Regular cardiac myocyte (primary cell): ENCODE results near the gene PCDHA11. TPM values are rescaled to one million over a fixed set of nuclear protein-coding genes. Genes with fewer than 3 reads are reported as not detected.

Source experiments
- total RNA-seq: library from RNA; depleted of rRNA; stranded (reverse); fragments of >200 nt; gene quantifications from 2 replicates; pipeline ENCODE4 v1.2.3, GENCODE V29; 2014

PCDHA11 gene, protein sequence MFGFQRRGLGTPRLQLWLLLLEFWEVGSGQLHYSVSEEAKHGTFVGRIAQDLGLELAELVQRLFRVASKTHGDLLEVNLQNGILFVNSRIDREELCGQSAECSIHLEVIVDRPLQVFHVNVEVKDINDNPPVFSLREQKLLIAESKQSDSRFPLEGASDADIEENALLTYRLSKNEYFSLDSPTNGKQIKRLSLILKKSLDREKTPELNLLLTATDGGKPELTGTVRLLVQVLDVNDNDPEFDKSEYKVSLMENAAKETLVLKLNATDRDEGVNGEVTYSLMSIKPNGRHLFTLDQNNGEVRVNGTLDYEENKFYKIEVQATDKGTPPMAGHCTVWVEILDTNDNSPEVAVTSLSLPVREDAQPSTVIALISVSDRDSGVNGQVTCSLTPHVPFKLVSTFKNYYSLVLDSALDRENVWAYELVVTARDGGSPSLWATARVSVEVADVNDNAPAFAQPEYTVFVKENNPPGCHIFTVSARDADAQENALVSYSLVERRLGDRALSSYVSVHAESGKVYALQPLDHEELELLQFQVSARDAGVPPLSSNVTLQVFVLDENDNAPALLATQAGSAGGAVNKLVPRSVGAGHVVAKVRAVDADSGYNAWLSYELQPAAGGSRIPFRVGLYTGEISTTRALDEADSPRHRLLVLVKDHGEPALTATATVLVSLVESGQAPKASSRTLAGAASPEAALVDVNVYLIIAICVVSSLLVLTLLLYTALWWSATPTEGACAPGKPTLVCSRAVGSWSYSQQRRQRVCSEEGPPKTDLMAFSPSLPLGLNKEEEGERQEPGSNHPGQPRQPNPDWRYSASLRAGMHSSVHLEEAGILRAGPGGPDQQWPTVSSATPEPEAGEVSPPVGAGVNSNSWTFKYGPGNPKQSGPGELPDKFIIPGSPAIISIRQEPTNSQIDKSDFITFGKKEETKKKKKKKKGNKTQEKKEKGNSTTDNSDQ
- total RNA-seq = under 0.01 and 0.28 TPM in 2 replicates

DNA sequence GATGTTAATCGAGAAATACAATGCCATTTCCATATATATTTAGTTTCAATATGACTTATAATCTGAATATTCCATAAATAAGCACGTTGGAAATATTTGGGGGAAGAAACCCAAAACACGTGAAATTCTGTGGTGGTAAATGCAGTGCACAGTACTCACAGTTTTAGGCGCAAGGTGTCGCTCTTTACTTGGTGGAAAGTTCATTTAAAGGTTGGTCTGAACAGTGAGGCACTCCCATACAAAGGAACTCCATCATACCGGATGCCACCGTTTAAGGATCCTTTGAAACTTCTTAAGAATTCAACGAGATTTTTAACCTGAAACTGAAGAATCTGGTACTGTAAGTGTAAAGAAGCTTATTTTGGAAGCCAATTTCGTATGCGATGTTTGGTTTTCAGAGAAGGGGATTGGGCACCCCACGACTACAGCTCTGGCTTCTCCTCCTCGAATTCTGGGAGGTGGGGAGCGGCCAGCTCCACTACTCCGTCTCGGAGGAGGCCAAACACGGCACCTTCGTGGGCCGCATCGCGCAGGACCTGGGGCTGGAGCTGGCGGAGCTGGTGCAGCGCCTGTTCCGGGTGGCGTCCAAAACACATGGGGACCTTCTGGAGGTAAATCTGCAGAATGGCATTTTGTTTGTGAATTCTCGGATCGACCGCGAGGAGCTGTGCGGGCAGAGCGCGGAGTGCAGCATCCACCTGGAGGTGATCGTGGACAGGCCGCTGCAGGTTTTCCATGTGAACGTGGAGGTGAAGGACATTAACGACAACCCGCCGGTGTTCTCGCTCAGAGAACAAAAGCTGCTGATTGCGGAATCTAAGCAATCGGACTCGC, at the start of gene PCDHA11:
PCDHA11 (plus strand) TSS at position 237 of the 834 bp plus-strand sequence; CDS start at position 384, 147 bp downstream.

DNA sequence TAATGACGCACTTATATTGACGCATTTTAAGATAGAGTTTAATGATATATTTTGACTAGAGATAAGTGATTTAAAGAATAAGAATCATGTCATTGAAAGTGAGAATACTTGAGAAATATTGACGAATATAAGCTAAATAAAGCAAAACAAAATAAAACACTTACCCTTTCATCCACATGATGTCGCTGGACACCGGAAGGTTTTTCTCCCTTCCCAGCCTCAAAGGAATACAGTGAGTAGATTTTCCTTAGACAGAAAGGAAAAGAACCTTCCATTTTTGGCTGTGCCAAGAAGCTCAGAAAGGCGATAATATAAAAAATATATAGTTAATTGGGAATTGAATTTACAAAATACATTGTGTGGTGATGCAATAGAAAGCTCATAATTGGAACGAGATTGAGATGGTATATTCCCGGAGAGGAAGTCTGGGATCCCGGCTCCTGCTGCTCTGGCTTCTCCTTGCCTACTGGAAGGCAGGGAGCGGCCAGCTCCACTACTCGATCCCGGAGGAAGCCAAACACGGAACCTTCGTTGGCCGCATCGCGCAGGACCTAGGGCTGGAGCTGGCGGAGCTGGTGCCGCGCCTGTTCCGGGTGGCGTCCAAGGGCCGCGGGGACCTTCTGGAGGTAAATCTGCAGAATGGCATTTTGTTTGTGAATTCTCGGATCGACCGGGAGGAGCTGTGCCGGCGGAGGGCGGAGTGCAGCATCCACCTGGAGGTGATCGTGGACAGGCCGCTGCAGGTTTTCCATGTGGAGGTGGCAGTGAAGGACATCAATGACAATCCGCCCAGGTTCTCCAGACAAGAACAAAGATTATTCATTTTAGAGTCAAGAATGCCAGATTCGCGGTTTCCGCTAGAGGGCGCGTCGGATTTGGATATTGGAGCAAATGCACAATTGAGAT, 47.1 kb upstream of the PCDHA11 start, which contains the start of gene PCDHA5:
PCDHA5 (plus strand) TSS at position 239 of the 906 bp plus-strand sequence.

DNA sequence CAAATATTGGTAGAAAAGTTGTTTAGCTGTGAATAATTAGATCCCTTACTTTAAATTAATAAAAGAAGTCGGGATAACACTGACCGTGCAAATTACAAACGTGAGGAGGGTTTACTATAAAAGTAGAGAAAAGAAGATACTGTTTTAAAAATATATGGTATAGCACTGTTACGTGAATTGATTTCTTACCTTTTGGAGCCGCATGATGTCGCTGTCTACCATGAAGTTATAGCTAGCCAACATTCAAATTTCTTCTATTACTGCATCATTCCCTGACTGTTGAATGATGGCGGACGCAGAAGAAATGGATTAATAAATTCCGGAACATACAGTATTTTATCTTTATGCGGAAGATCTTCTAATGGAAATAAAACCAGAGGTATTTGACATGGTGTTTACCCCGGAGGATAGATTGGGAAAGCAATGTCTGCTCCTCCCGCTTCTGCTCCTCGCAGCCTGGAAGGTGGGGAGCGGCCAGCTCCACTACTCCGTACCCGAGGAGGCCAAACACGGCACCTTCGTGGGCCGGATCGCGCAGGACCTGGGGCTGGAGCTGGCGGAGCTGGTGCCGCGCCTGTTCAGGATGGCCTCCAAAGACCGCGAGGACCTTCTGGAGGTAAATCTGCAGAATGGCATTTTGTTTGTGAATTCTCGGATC, 40.9 kb upstream of the PCDHA11 start, which contains the start of gene PCDHA6:
PCDHA6 (plus strand) TSS at position 257 of the 658 bp plus-strand sequence; CDS start at position 389, 132 bp downstream.

DNA sequence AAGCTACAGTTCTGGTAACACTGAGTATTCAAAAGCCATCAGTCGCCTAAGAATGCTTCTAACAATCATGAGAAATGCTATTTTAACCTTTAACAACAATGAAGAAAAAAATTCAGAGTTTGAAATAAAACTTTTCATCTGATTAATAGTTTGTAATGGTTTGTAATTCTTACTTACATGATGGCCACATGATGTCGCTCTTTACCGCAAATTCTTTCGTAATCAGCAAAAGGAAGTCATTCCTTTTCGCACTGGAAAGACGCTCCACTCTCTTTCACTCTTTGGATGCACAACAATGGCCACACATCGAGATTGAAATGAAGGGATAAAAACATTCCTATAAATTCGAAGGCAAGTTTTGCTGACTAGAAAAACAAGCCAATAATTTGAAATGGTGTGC, 34.8 kb upstream of the PCDHA11 start, which contains the start of gene PCDHA7:
PCDHA7 (plus strand) TSS at position 277 of the 400 bp plus-strand sequence; CDS start at position 392, 115 bp downstream.

DNA sequence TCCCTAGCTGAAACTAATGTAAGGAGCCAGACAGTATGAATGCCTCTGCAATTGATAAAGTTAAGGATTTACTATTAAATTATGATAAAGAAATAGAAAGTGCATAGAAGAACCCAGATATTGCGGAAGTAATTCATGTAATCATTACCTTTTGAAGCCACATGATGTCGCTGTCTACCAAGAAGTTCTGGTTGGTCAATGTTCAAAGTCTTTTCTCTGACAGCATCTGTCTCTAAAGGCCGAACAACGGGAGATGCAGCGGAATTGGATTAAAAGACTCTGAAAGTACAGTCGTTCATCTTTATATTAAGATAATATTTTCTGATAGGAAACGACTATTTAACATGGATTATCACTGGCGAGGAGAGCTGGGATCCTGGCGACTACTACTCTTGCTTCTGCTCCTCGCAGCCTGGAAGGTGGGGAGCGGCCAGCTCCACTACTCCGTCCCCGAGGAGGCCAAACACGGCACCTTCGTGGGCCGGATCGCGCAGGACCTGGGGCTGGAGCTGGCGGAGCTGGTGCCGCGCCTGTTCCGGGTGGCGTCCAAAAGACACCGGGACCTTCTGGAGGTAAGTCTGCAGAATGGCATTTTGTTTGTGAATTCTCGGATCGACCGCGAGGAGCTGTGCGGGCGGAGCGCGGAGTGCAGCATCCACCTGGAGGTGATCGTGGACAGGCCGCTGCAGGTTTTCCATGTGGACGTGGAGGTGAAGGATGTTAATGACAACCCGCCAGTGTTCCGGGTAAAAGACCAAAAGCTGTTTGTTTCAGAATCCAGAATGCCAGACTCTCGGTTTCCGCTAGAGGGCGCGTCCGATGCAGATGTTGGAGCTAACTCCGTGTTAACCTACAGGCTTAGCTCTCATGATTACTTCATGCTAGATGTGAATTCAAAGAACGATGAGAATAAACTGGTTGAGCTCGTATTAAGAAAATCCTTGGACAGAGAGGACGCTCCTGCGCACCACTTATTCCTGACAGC, 27.5 kb upstream of the PCDHA11 start, which contains the start of gene PCDHA8:
PCDHA8 (plus strand) TSS at position 210 of the 985 bp plus-strand sequence; CDS start at position 345, 135 bp downstream.

DNA sequence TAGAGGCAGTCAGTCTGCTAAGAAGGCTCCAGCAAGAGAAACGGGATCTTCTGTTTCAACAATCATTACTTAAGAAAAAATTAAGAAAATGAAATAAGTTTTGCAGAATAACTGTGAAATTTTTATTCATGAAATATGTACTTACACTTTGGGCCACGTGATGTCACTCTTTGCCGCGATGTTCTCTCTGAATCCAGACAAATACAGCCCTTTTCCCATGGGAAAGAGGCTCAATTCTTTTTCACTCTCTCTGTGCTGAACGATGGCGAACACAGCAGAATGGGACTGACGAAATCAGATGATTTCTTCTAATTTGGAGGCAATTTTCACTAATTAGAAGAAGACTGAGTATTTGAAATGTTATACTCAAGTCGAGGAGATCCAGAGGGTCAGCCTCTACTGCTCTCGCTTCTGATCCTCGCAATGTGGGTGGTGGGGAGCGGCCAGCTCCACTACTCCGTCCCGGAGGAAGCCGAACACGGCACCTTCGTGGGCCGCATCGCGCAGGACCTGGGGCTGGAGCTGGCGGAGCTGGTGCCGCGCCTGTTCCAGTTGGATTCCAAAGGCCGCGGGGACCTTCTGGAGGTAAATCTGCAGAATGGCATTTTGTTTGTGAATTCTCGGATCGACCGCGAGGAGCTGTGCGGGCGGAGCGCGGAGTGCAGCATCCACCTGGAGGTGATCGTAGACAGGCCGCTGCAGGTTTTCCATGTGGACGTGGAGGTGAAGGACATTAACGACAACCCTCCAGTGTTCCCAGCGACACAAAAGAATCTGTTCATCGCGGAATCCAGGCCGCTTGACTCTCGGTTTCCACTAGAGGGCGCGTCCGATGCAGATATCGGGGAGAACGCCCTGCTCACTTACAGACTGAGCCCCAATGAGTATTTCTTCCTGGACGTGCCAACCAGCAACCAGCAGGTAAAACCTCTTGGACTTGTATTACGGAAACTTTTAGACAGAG, 20.3 kb upstream of the PCDHA11 start, which contains the start of gene PCDHA9:
PCDHA9 (plus strand) TSS at position 244 of the 964 bp plus-strand sequence; CDS start at position 358, 114 bp downstream.

DNA sequence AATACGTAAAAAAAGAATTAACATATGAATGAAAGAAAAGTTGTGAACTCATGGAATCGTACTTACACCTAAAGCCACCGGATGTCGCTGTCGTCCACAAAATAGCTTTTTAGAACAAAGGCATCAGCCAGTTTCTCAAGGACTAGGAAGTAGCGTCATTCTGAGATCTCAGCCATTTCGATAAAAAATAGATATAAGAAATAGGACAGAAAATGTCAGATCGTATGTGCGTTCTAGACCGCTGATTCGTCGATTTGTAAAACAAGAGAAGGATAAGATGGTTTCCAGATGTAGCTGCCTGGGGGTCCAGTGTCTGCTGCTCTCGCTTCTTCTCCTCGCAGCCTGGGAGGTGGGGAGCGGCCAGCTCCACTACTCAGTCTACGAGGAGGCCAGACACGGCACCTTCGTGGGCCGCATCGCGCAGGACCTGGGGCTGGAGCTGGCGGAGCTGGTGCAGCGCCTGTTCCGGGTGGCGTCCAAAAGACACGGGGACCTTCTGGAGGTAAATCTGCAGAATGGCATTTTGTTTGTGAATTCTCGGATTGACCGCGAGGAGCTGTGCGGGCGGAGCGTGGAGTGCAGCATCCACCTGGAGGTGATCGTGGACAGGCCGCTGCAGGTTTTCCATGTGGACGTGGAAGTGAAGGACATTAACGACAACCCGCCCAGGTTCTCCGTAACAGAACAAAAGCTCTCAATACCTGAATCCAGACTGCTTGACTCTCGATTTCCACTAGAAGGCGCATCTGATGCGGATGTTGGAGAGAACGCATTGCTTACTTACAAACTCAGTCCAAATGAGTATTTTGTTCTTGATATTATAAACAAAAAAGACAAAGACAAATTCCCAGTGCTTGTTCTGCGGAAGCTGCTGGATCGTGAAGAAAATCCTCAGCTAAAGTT, 12.7 kb upstream of the PCDHA11 start, which contains the start of gene PCDHA10:
PCDHA10 (plus strand) TSS at position 126 of the 903 bp plus-strand sequence; CDS start at position 278, 152 bp downstream.

DNA sequence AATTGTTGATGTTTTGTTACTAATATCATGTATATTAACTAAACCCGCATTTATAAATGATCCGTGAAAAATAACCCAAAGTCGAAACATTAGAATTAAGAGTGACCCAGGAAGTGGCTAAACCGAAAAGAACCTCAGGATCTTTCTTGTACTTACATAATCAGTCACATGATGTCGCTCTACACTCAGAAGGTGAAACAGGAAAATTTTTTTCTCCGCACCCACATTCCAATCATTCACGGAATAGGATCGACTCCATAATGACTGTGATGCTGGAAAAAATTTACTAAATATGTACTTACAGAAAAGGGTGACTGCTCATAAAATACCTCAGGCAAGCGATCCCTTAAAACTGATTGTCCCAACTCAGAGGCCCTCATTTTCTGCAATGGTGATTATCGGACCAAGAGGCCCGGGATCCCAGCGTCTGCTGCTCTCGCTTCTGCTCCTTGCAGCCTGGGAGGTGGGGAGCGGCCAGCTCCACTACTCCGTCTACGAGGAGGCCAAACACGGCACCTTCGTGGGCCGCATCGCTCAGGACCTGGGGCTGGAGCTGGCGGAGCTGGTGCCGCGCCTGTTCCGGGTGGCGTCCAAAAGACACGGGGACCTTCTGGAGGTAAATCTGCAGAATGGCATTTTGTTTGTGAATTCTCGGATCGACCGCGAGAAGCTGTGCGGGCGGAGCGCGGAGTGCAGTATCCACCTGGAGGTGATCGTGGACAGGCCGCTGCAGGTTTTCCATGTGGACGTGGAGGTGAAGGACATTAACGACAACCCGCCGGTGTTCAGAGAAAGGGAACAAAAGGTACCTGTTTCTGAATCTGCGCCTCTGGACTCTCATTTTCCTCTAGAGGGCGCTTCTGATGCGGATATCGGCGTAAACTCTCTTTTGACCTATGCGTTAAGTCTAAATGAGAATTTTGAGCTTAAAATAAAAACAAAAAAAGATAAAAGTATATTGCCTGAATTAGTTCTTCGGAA, 6.6 kb downstream of the PCDHA11 start, which contains the start of gene PCDHA12:
PCDHA12 (plus strand) TSS at position 224 of the 981 bp plus-strand sequence; CDS start at position 389, 165 bp downstream.

DNA sequence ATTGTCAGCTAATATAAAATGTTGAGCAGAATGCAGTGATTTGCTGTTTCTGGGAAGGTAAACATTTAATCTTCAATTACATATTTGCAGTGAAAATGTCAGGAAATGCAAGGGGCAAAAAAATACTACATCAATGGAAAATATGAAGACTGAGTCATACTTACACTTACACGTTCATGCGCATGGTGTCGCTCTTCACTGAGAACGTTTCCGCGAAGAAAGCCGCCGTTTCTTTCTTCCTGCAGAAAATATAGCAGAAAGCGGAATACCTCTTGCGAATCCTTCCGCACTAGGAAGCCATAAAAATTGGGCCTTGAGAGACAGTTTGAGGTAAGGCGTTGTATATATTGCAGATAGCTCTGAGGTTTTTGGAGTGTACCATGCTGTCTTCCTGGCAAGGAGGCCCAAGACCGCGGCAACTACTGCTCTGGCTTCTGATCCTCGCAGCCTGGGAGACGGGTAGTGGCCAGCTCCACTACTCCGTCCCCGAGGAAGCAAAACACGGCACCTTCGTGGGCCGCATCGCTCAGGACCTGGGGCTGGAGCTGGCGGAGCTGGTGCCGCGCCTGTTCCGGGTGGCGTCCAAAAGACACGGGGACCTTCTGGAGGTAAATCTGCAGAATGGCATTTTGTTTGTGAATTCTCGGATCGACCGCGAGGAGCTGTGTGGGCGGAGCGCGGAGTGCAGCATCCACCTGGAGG, 13.3 kb downstream of the PCDHA11 start, which contains the start of gene PCDHA13:
PCDHA13 (plus strand) TSS at position 236 of the 702 bp plus-strand sequence; CDS start at position 381, 145 bp downstream.

Other genes with a start within 250 kb of the PCDHA11 start
- 3.3 and 25.1 TPM in 2 replicates for gene CD14, start 235.8 kb upstream of the PCDHA11 start, total RNA-seq
- gene TMCO6, start 229.5 kb upstream of the PCDHA11 start, total RNA-seq = 7.6 and 14.0 TPM in 2 replicates
- gene NDUFA2, start 221.3 kb upstream of the PCDHA11 start, total RNA-seq = 42.6 and 46.5 TPM in 2 replicates
- 93.6 and 125 TPM in 2 replicates for gene IK, start 221.1 kb upstream of the PCDHA11 start, total RNA-seq
- 31.3 and 53.9 TPM in 2 replicates for gene WDR55, start 204.1 kb upstream of the PCDHA11 start, total RNA-seq
- 0.28 TPM in 1 of 2 replicates, not detected in the other for gene DND1, start 195.4 kb upstream of the PCDHA11 start, total RNA-seq
- gene HARS1, start 177.6 kb upstream of the PCDHA11 start, total RNA-seq = 50.5 and 125 TPM in 2 replicates
- gene HARS2, start 177.5 kb upstream of the PCDHA11 start, total RNA-seq = 27.8 and 29.9 TPM in 2 replicates
- 72.7 and 81.1 TPM in 2 replicates for gene ZMAT2, start 168.5 kb upstream of the PCDHA11 start, total RNA-seq
- gene PCDHA1, start 82.8 kb upstream of the PCDHA11 start, total RNA-seq = 0.28 TPM in 1 of 2 replicates, not detected in the other
- gene PCDHA2, start 74.1 kb upstream of the PCDHA11 start, total RNA-seq = under 0.01 TPM in 2 replicates
- gene PCDHA3, start 67.9 kb upstream of the PCDHA11 start, total RNA-seq = 0.19 and 1.1 TPM in 2 replicates
- gene PCDHA4, start 61.9 kb upstream of the PCDHA11 start, total RNA-seq = 0.19 and 0.85 TPM in 2 replicates
- gene PCDHA5, start 47.3 kb upstream of the PCDHA11 start, total RNA-seq = under 0.01 TPM in 2 replicates
- 0.38 and 3.1 TPM in 2 replicates for gene PCDHA6, start 41.0 kb upstream of the PCDHA11 start, total RNA-seq
- gene PCDHA7, start 34.7 kb upstream of the PCDHA11 start, total RNA-seq = 0.58 and 2.5 TPM in 2 replicates
- gene PCDHA8, start 27.8 kb upstream of the PCDHA11 start, total RNA-seq = under 0.01 TPM in 2 replicates
- gene PCDHA9, start 20.6 kb upstream of the PCDHA11 start, total RNA-seq = under 0.01 TPM in 2 replicates
- gene PCDHA10, start 13.1 kb upstream of the PCDHA11 start, total RNA-seq = 0.19 and 0.28 TPM in 2 replicates
- gene PCDHA12, start 6.4 kb downstream of the PCDHA11 start, total RNA-seq = 0.28 TPM in 1 of 2 replicates, not detected in the other
- under 0.01 TPM in 1 of 2 replicates, not detected in the other for gene PCDHA13, start 13.2 kb downstream of the PCDHA11 start, total RNA-seq
- gene PCDHAC1, start 57.3 kb downstream of the PCDHA11 start, total RNA-seq = under 0.01 and 0.56 TPM in 2 replicates
- 0.19 and 1.4 TPM in 2 replicates for gene PCDHAC2, start 97.5 kb downstream of the PCDHA11 start, total RNA-seq
- not detected in 2 replicates for gene PCDHB1, start 182.4 kb downstream of the PCDHA11 start, total RNA-seq
- gene PCDHB2, start 225.7 kb downstream of the PCDHA11 start, total RNA-seq = 0.77 and 6.5 TPM in 2 replicates
- 0.19 and 3.9 TPM in 2 replicates for gene PCDHB3, start 231.5 kb downstream of the PCDHA11 start, total RNA-seq